Measurements from ENCODE around the gene UTP14C.
"Not testable (repeated sequence)": the region's sequence is repeated elsewhere in the genome, so short reads cannot be mapped to it uniquely, and the experiment has no call there.

UTP14C gene

DNA sequence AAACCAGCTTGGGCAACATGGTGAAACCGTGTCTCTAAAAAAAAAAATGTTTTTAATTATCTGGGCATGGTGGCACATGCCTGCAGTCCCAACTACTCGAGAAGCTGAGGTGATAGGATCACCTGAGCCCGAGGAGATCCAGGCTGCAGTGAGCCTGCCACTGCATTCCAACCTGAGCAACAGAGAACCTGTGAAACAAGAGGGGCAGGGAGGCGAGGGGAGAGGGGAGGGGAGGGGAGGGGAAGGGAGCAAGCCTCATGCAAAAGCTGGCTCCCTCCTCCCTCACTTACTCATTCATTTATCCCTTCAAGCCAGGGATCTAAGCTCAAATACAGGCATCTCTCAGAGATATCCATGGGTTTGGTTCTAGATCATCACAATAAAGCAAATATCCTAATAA lies 22.1 kb upstream of the UTP14C start:
- no peak for DNase-seq (ENCODE audit: low read depth)

DNA sequence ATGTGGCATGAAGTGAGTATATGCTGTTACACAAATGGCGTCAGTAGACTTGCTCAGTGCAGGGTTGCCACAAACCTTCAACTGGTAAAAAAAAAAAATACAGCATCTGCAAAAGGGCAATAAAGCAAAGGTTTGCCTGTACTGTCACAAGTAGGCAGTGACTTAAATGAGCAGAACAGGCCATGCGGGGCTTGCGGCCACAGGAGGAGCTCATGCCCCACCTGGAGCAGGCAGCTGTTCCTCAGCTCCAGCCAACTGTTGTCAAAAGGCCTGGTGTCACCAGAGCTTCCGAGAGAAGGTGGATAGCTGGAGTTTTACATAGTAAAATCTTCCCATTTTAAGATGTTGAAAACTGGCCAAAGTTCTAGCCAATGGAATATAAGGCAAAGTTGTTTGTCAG lies 20.9 kb upstream of the UTP14C start:
- no peak for DNase-seq (ENCODE audit: low read depth)

DNA sequence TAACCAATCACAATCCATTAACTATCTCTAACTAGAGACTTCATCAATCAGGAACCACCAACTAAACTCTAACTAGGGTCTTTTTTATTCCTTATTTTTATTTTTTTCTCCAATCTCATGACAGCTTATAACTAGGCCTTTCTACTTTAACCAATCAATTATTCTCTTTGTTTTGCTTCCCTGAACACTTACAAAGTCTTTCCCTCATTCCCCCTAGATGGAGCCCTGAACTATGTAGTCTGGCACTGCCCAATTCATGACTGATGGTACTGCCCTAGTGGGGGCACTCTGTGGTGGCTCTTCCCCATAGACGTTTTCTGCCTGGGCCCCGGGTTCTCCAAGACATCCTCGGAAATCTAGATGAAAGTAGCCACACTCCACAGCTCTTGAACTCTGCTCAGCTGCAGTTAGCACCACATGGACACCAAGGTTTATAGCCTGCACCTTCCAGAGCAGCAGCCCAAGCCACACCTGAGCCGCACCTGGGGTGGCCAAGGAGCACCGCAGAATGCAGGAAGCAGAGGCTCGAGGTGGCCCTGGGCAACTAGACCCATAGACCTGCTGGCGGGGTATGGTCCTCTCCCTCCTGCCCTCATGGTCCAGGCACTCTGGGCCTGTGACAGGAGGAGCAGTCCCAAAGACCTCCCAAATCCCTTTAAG lies 19.9 kb upstream of the UTP14C start:
- no peak for DNase-seq (ENCODE audit: low read depth)

DNA sequence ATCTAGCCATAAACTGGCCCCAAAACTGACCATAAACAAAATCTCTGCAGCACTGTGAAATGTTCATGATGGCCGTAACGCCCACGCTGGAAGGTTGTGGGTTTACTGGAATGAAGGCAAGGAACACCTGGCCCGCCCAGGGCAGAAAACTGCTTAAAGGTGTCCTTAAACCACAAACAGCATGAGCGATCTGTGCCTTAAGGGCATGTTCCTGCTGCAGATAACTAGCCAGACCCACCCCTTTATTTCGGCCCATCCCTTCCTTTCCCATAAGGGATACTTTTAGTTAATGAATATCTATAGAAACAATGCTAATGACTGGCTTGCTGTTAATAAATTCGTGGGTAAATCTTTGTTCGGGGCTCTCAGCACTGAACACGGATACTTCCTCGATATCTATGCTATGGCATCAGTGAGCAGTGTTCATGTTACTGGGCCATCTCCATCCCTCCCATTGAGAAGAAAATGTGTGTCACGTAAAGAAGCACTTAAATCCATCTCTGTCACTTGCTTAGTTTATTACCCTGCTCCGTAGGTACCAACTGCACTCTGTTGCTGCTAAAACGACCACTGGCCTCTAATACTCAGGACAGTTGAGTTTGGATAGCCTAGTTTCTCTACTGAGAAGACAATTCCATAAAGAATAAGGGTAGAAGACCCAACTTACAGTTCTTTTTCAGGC lies 18.5 kb upstream of the UTP14C start:
- DNase-seq (ENCODE audit: low read depth), result no peak

DNA sequence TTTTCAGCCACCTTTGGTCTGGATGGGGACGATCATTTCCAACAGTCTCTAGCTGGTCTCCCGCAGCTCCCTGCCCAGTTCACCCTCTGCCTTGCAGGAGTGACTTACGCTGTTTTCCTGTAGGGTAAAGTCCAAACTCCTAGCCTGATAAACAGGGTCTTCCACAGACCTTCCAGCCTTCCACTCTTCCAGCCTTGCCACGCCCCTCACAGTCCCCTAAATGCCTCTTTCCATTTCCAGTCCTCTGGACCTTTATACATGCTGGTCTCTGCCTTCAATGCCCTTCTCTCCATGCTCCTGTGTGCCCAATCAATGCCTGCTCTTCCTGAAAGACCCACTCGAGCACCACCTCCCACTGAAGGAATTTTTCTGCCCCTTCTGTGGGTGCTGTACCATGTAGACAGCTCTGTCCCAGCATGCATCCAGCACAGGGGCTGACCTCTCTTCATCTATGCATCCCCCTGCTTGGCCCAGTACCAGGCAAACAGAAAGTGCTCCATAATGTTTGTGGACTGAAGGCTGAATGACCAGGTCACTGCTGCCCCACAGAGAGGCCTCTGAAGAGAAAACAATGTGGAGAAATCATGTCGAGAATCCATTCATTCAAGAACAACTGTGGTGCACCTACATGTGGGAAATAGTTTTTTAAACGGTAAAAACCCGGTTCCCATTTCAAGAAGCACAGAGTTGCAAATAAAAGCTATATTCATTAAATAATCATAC lies 17.8 kb upstream of the UTP14C start:
- no peak for DNase-seq (ENCODE audit: low read depth)

DNA sequence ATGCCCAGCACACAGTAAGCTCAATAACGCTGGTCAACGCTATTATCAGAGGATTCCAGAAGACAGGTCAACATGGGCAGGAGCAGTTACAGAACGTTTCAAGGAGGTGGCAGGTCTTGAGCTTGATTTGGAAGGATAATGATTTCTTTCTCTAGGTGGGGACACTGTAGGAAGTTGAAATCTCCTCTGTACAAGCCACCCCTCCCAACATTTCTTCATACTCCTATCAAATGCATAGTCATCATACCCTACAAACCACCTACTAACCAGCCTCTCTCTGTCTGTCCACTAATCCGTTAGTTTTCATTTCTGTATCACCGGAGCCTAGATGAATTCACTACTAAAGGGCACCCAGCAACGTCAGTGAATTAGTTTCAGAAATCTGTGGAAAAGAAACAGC lies 14.5 kb upstream of the UTP14C start:
- no peak for DNase-seq (ENCODE audit: low read depth)

DNA sequence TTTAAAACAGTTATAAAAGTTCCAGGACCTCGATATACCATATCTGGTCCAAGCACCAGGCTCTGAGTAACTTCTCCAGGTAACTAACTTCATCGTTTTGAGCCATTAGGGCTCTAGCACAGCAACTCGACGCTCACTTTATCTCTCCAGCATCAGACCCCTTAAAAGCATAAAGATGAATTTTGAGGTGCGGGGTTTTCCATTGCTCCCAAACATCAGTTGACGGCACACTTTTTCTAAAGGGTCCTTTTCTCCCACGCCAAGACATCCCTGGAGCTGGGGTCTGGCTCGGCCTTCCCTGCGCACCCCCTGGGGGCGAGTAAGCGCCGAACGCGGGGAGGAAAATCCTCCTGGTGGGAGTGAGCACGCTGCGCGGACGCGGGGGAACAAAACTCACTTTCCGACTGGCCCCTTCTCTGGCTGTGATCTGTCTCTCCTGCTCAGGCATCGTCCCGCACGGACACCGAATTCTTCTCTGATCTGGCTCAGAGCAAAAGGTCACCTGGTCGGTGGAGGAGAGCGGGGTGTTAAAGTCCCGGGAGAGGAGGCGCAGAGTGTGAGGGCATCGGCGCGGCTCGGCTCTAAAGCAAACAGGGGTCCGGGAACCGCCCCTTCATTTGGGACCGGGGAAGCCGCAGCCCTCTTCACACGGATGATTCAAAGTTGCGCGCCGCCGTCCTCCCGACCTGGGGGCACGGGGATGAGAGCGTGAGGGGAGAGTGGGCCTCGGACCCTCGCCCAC lies 13.4 kb upstream of the UTP14C start, which contains the start of gene ATP7B:
Gene ATP7B (minus strand): TSS at position 561 of the 742 bp plus-strand sequence. CDS start 113 bp downstream, at position 448.
- no peak for DNase-seq (ENCODE audit: low read depth)

DNA sequence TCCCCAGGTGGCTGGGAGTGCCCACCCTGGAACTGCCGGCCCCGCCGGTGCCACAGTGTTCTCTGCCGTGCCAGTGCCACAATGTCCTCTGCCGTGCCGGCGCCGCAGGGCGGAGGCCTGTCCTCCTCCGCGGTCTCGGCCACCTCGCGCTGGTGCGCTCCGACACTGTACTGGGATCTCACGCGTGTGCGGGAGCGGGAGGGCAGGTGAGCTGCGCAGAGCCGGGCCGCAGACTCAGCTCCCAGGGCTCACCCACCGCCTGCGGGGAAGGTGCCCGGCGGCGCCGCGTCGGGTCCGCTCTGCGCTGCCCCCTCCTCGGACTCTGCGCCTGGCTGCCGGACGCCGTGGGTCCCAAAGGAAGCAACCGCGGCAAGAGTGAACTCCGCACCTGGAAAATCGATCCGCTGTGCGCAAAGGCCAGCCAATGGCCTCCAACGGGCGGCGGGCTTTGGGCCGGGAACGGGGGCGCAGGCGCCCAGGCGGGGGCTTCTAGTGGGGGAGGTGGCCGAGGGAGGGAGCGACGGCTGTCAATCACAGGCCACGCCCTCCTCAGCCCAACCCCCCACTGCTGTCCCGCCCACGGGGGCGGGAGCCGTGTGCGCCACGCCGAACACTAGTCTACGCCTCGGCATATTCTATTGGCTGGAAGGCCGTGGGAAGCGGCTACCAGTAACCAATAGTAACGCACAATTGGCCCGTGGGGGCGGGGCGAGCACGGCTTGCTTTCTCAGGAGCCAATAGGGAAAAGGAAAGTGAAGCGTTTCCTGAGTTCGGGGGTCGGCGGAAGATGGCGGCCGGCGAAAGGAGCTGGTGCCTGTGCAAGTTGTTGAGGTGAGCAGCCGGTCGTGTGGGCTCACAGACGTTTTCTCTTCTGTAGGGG lies 12.6 kb upstream of the UTP14C start, which contains the start of gene ALG11:
Gene ALG11 (plus strand): TSS at position 767 of the 880 bp plus-strand sequence. CDS start 21 bp downstream, at position 788.
- DNase-seq (ENCODE audit: low read depth), result peak; percentile 98

DNA sequence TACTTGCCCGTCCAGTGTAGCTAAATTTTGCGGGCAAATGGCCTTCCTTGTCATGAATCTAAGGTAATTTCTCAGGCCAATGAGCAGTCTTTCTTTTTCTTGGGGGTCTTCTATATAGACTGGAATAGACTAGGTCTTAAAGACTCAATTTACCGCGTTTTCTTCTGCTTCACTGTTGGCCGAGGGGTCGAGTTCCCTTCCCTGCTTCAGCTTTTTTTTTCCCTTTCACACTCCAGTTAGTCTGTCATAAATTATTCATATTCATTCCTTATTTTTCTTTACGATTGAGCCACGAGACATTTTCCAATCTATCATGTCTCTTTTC lies 12.0 kb upstream of the UTP14C start:
- DNase-seq (ENCODE audit: low read depth), result no peak

DNA sequence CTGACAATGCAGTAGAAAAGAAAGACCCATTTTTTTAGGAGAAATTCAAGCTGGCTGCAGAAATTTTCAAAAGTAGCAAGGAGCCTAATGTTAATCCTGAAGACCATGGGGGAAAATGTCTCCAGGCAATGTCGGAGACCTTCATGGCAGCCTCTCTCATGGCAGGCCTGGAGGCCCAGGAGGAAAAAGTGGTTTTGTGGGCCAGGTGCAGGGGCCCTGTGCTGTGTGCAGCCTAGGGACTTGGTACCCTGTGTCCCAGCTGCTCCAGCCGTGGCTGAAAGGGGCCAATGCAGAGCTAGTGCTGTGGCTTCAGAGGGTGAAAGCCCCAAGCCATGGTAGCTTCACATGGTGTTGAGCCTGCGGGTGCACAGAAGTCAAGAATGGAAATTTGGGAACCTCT lies 8.2 kb upstream of the UTP14C start:
- no peak for DNase-seq (ENCODE audit: low read depth)

DNA sequence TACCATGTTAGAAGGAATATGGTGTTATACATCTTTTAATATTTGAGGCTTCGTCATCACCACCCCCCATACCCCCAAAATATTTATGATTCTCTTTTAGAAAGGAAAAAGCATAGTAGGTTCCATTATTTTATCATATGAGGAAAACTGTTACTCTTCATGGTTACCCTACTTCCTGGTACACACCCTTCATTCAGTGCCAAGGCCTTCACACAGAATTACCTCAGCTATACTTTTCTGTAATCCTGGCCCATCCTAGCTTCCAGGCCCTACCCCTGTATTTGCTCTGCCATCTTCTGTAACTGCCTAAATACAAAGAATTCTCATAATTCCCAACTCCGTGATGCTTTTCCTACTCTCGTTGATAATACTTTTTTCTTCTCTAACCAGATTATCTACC lies 4.3 kb upstream of the UTP14C start:
- no peak for DNase-seq (ENCODE audit: low read depth)

DNA sequence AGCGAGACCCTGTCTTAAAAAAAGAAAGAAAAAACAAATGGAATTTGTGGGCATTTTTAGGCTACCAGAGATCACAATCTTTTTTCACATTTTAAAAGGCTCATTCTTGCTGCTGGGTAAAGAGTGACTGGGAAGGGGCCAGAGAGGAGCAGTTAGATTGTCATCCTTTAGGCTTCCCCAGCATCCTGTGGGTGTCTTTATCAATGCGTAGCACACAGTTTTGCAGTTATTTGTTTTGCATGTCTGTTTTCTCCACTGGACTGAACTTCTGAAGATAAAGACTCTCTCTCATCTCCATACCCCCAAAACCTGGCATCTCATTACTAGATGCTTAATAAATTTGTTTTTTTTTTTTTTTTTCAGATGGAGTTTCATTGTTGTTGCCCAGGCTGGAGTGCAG lies 2.1 kb upstream of the UTP14C start:
- DNase-seq (ENCODE audit: low read depth), result no peak

DNA sequence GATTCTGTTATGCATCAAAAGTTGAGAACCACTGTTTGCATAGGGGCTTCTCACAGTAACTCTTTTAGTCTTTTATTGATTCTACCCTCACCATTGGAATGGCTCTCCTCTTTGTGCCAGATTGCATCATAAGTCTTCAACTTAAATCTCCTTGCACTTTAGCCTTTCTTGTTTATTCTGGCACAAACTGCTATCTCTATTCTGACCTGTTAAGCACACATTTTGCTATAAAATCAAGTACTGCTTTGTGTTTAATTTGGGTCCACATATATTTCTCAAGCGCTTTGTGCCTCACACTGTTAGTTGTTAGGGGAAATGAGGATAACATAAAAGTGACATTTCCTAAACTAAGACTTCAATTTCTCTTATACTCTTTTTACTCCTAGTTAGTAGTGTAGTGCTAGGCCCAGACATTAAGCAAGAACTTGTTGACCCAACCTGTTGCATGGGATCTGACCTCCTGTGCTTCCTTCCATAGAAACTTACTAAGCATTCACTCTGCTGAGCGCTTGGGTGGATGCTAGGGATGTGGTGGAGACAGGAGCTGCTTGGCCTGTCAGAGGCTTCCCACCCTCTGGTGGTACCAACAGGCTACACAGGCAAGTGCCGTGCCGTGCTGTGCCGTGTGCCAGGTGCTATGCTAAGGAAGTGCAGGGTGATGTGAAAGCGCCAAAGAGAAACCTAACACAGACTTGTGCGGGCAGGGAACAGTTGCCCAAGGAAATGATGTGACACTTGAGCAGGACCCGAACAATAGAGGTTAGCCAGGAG lies 1.2 kb downstream of the UTP14C start:
- peak; percentile 11 for DNase-seq (ENCODE audit: low read depth)

DNA sequence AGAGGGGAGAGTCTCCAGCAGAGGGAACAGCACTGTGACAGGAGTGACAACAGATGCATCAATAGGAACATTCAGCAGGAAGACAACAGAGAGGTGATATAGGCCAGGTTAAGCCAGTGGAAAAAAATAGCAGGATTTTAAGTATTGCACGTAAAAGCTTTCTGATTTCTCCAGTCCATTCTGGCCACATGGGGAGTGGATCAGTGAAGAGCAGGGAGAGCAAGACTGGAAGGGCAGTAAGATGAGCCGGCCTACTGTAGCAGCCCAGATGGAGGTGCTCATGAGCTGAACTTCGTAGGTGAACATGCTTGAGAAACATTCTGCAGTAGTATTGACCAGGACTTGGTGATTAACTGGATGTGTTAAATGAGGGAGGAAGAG lies 1.7 kb downstream of the UTP14C start:
- peak; percentile 10 for DNase-seq (ENCODE audit: low read depth)

DNA sequence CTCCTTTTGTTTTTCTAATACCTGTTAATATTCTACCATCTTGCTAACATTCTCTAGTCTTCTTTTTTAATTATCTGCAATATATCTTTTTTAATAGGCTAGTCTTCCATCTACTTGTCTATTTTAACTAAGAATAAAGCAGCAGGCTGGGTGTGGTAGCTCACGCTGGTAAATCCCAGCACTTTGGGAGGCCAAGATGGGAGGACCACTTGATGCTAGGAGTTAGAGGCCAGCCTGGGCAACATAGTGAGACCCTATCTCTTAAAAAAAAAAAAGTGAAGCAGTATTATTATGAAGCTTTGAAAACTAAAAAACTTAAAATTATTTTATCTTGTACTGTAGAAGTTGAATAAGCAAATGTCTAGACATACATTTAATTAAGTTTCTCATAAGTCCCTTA lies 3.3 kb downstream of the UTP14C start:
- DNase-seq (ENCODE audit: low read depth), result no peak

DNA sequence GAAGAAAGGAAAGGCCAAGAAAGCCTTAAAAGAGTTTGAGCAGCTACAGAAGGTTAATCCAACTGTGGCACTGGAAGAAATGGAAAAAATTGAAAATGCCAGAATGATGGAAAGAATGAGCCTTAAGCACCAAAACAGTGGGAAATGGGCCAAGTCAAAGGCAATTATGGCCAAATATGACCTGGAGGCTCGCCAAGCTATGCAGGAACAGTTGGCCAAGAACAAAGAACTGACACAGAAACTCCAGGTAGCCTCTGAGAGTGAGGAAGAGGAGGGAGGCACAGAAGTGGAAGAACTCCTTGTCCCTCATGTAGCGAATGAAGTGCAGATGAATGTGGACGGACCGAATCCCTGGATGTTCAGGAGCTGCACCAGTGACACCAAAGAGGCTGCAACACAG lies 5.1 kb downstream of the UTP14C start:
- DNase-seq (ENCODE audit: low read depth), result no peak

DNA sequence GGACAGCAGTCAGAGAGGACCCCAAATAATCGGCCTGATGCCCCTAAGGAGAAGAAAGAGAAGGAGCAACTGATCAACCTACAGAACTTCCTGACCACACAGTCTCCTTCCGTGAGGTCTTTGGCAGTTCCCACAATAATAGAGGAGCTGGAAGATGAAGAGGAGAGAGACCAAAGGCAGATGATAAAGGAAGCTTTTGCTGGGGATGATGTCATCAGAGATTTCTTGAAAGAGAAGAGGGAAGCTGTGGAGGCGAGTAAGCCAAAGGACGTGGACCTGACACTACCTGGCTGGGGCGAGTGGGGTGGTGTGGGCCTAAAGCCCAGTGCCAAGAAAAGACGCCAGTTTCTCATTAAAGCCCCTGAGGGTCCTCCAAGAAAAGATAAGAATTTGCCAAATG lies 5.9 kb downstream of the UTP14C start:
- not testable (repeated sequence) for DNase-seq (ENCODE audit: low read depth)

DNA sequence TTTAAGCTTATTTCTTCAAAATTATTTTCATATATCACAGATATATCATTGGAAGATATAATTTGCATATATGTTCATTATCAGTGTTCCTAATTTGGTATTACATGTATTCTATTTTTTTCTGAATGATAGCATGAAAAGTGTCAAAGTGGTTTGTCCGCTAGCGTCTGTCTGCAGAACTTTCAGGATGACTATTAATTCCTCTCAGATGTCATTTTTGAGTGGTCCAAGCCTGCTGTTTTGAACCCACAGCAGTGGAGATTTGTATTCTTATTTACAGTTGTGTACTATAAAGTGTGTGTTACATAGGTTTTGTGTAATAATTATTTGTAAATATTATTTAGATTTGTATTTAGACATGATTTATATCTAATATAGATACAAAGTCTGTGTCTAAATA lies 8.5 kb downstream of the UTP14C start:
- DNase-seq (ENCODE audit: low read depth), result no peak

DNA sequence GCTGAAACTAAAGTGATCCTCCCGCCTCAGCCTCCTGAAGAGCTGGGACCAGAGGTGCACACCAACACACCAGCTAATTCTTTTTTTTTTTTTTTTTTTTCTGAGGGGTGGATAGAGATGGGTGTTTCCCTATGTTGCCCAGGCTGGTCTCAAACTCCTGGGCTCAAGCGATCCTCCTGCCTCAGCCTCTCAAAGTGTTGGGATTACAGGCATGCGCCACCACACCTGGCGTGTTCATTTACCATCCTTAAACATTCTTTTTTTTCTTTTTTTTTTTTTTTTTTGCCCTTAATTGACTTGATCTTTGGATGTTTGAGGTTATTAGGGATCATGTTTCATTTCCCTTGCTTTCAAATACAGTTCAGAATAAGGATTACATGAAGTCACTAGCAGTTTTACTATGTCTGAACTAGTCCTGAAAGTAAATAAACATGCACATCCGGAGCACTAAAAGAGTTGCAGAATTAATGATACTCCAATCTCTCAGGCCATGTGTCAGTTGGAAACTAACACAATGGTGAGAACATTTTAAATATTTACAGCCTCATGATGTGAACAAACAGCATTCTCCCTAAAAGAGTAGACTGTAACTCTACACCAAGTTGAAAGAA lies 10.2 kb downstream of the UTP14C start:
- peak; percentile 42 for DNase-seq (ENCODE audit: low read depth)

DNA sequence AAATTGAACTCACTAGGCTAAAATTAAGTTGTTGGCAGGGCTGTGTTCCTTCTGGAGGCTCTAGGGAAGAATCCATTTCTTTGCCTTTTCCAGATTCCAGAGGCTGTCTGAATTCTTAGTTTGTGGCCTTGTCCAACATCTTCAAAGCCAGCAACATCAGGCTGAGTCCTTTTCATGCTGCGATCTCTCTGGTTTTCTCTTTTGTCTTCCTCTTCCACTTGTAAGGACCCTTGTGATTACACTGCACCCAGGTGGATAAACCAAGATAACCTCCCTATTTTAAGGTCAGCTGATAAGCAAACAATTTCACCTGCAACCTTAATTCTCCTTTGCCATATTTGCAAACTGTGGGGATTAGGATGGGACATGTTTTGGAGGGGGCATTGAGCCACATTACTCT lies 11.5 kb downstream of the UTP14C start:
- DNase-seq (ENCODE audit: low read depth), result no peak

Measured in iris pigment epithelial cell (primary cell).